22Rv1 (cell line): ENCODE measurements around the gene ZNF324.

Experiments
- CTCF ChIP-seq: fragments of 450-650 bp; IDR thresholded peaks from 2 replicates; pipeline ENCODE4 v1.5.1; 2017; ENCODE audit warnings: mild to moderate bottlenecking
- ZFX ChIP-seq: fragments of 450-650 bp; IDR thresholded peaks from 2 replicates; pipeline ENCODE4 v1.6.1; 2017; ENCODE audit warnings: antibody characterized with exemption, borderline replicate concordance

DNA sequence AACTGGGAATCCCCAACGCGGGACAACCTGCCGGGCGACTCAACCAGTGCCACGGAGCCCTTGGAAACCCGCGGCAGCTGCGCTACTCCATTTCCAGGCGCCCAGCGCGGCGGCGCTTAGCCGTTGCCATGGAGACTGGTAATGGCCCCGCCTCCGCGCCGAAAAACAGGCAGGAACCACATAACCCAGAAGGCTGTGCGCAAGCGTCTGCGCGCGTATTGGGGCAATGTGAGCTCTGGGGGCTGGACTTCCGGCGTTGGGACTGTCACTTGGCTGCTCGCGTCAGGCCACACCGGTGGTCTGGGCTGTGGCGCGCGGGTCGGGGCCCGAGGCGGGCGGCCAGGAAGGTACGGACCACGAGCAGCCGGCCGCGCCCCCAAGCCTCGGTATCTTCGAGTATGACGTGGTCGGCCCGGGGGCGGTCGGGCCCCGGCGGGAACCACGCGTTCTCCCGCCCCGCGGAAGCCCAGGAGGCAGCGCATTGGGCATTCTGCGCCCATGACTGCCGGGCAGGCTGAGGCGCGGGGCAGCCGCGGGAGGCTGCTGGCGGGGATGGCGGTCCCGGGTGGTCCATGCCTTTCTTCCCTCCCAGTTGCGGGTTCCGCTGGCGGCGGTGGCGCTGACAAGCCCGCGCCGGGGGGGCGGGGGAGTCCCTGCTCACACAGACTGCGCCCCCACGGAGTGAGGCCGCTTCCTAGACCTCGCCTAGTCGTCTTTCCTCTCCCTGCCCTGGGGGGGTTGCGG lies 15.3 kb upstream of the ZNF324 start, which contains the start of gene ZNF324B:
- no peak for TF ChIP-seq CTCF
- TF ChIP-seq ZFX: no peak
